ENCODE data around the gene NCAM1. TPM values are rescaled to one million over a fixed set of nuclear protein-coding genes. Genes with fewer than 3 reads are reported as not detected.

The NCAM1 gene
- total RNA-seq, 1 donor from 2014 or later: 3.1 TPM

- H3K4me3 ChIP-seq (ENCODE audit: low read depth, low read length): no peak overlapping the region
- DNase-seq (ENCODE audit: low read depth): no peak
- TF ChIP-seq CTCF (conservative IDR thresholded peaks at IDR 0.05; ENCODE audit: low read depth, low read length): no peak
Observed at GRCh38 chr11:113256431-113257202, 295.4 kb downstream of the NCAM1 start.

GRCh38 chr11:113260096-113260425 is 298.8 kb downstream of the NCAM1 start:
- no peak overlapping the region for H3K4me3 ChIP-seq (ENCODE audit: low read depth, low read length)
- no peak for TF ChIP-seq CTCF (conservative IDR thresholded peaks at IDR 0.05; ENCODE audit: low read depth, low read length)
- no peak for DNase-seq (ENCODE audit: low read depth)

DNA sequence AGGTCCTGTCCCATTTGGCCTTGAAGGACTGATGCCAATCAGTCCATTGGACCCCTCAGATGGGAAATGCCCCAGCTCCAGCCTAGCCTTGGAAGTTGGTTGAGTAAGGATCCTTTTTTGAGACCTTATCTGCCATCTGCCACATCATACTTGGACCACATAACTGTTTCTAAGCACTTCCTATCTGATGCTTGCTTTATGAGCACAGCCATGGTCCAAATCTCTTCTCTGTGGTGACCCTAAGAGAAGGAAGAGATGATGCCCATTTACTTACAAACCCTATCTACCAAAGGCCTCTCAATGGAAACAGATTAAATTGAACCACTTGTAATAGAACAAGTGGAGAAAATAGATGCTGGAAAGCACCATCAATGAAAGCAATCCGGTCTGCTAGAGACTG is 299.3 kb downstream of the NCAM1 start:
- DNase-seq (ENCODE audit: low read depth): no peak
- no peak for TF ChIP-seq CTCF (conservative IDR thresholded peaks at IDR 0.05; ENCODE audit: low read depth, low read length)
- no peak overlapping the region for H3K4me3 ChIP-seq (ENCODE audit: low read depth, low read length)

GRCh38 chr11:113261709-113262475 is 300.7 kb downstream of the NCAM1 start:
- no peak for DNase-seq (ENCODE audit: low read depth)
- H3K4me3 ChIP-seq (ENCODE audit: low read depth, low read length): no peak overlapping the region
- TF ChIP-seq CTCF (conservative IDR thresholded peaks at IDR 0.05; ENCODE audit: low read depth, low read length): no peak

- no peak overlapping the region for H3K4me3 ChIP-seq (ENCODE audit: low read depth, low read length)
- no peak for TF ChIP-seq CTCF (conservative IDR thresholded peaks at IDR 0.05; ENCODE audit: low read depth, low read length)
- no peak for DNase-seq (ENCODE audit: low read depth)
Observed at GRCh38 chr11:113262594-113262993, 301.4 kb downstream of the NCAM1 start.

DNA sequence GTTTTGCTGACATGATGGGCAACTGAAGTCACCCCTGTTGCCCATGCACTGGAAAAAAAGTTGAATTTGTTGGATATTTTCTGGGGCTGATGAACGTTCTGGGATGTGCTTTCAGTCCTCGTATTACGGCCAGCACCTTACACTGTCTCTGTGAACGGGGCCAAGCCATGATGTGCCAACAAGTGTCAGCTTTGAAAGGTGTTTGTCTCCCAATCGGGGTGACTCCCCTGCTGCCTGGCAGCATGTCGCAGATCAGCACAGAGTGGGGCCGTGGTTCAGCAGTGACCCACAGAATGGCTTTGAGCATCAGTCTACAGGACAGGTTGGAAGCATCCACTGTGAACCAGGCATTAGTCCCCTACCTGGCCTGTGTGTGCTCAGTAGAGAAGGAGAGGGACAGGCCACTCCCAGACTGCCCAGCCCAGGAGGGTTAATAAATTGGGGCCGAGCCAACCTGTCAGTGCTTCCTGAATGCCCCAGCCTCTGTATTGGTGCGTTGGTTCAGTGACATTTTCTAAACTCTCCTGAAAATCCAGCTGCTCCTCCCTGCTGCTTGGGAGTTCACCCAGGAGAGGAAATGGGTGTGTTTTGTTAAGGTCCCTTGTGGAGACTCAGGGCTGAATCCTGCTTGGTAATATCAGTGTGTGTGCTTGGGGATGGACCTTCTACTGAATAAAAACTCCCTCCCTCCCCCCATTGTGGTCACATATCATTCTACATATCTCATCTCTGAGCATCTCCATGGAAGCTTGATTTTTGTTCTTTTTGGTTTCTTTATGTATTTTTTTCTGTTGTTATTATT is 302.4 kb downstream of the NCAM1 start:
- no peak for DNase-seq (ENCODE audit: low read depth)
- H3K4me3 ChIP-seq (ENCODE audit: low read depth, low read length): no peak overlapping the region
- TF ChIP-seq CTCF (conservative IDR thresholded peaks at IDR 0.05; ENCODE audit: low read depth, low read length): no peak
